Left ventricle myocardium inferior (tissue), 1 donor: ENCODE data around the gene SYTL3. TPM values are rescaled to one million over a fixed set of nuclear protein-coding genes. Genes with fewer than 3 reads are reported as not detected.

Experiments used
- DNase-seq: peaks from one replicate; pipeline ENCODE4 v3.0.0-alpha.2; 2020
- H3K27ac ChIP-seq: fragments of 200-600 bp; replicated peaks from 2 replicates; pipeline ENCODE4 v1.8.0; 2021
- H3K27me3 ChIP-seq: fragments of 200-600 bp; 2 replicates; pipeline ENCODE4 v1.8.0; 2021; ENCODE audit warnings: low read depth
- H3K36me3 ChIP-seq: fragments of 200-600 bp; 2 replicates; pipeline ENCODE4 v1.8.0; 2021
- H3K4me1 ChIP-seq: fragments of 200-600 bp; 2 replicates; pipeline ENCODE4 v1.8.0; 2021
- H3K4me3 ChIP-seq: fragments of 200-600 bp; 2 replicates; pipeline ENCODE4 v1.8.0; 2021; ENCODE audit warnings: mild to moderate bottlenecking, moderate library complexity
- H3K9me3 ChIP-seq: fragments of 200-600 bp; replicated peaks from 2 replicates; pipeline ENCODE4 v1.8.0; 2021
- CTCF ChIP-seq: fragments of 200-600 bp; IDR thresholded peaks from 2 replicates; pipeline ENCODE4 v1.8.0; 2021; ENCODE audit warnings: antibody characterized with exemption, mild to moderate bottlenecking, borderline replicate concordance
- intact Hi-C: fragments of 100-400 bp; cut with micrococcal nuclease; formaldehyde crosslinking; loops from one replicate; pipeline ENCODE4 v1.11.0; 2022
- total RNA-seq: library from RNA; stranded (reverse); fragmentation: NEBNext Ultra II Directional; extraction: Animal tissue kit (Norgen Biotek cat#: 25700); gene quantifications from one replicate; pipeline ENCODE4 v1.2.1, GENCODE V29; 2021
- donor health status: DM: no; HTN: yes; CAD: no; lungs with severe emphysema.

Gene SYTL3
- total RNA-seq, 1 donor from 2014 or later, result 11.2 TPM

DNA sequence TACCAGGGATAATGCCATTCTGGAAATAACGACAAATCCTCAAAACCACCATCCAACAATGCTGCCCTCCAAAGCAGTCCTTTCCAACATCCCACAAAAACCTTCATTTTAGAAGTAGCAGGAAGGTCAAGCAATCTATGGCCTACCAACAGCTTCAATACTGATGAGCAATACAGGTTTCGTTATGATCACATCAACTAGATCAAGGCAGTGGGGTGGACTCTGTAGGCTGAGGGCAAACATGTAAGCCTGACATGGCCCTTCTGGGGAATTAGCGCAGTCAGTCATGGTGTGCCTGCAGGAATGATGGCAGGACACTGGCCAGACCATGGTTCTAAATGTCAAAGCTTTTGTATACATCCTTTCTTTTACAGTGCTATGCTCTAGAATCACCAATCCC lies 127.7 kb downstream of the SYTL3 start:
- Histone ChIP-seq H3K27me3 (no peaks in the 10 kb centered on the region), H3K4me3 (no peak overlapping the region), H3K9me3 (no peaks in the 10 kb centered on the region), H3K27ac (no peak overlapping the region), H3K36me3 (peaks cover 93% of the 10 kb centered on the region), H3K4me1 (peaks cover 46% of the 10 kb centered on the region)
- DNase-seq, result no peak
- no peak for TF ChIP-seq CTCF
- intact Hi-C loops, result no loop called here

DNA sequence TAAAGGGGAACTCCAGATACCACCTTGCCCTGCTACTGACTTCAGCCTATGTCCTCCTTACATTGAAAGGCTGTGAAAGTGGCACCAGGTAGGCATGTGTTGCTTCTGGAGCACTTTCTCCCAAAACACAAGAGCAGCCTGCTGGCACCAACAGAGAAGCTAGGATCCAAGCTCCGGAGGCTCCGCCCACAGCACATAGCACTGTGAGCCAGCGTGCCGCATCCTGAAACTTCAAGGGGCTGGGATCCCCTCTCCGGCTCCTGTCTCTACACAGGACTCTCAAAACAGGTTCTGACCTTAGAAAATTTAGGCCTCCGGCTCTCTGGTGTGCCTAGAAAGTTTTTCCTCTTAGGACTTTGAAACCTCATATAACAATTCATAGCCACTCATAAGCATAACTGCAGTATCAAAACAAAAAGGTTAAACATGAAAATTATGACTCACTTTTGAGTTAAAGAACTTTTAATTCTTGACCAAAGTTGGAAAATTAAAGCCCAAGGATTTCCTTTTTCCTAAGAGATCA lies 128.2 kb downstream of the SYTL3 start:
- H3K9me3 ChIP-seq, result no peaks in the 10 kb centered on the region
- peaks cover 44% of the 10 kb centered on the region for H3K4me1 ChIP-seq
- H3K36me3 ChIP-seq, result peaks cover 95% of the 10 kb centered on the region
- DNase-seq, result no peak
- H3K27ac ChIP-seq, result no peak overlapping the region
- no peak for TF ChIP-seq CTCF
- no peaks in the 10 kb centered on the region for H3K27me3 ChIP-seq
- intact Hi-C loops, result no loop called here
- no peak overlapping the region for H3K4me3 ChIP-seq

DNA sequence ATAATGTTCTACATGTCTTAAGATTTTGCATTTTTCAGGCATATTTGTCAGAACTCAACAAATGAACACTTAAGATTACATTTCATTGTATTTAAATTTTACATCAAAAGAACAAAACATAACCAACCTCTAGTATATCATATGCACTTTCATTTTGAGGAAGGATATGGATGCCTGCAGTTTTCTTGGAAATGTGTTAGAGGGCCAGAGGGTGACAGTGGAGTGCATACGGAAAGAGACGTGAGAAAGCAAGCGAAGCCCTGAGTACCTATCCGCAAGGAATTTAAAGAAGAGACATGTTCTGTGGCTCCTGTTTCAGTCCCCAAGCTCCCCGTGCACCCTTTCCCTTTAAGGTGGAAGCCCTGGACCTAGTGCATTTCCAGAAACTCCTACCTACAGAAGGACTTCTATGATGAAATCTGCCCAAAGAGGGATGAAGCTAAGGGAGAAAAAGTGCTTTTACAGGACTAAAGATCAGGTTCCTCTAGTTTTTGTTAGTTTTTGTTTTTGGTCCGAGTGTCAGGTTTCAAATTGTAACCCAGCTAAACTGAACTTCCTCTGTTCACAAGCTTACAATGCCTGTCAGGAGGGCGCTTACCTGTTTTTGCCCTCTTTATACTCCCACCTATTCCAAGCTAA lies 130.5 kb downstream of the SYTL3 start:
- peaks cover 98% of the 10 kb centered on the region for H3K36me3 ChIP-seq
- DNase-seq, result no peak
- intact Hi-C loops, result no loop called here
- H3K27ac ChIP-seq, result no peak overlapping the region
- no peaks in the 10 kb centered on the region for H3K9me3 ChIP-seq
- no peak overlapping the region for H3K4me3 ChIP-seq
- no peak for TF ChIP-seq CTCF
- H3K27me3 ChIP-seq, result no peaks in the 10 kb centered on the region
- peaks cover 38% of the 10 kb centered on the region for H3K4me1 ChIP-seq

DNA sequence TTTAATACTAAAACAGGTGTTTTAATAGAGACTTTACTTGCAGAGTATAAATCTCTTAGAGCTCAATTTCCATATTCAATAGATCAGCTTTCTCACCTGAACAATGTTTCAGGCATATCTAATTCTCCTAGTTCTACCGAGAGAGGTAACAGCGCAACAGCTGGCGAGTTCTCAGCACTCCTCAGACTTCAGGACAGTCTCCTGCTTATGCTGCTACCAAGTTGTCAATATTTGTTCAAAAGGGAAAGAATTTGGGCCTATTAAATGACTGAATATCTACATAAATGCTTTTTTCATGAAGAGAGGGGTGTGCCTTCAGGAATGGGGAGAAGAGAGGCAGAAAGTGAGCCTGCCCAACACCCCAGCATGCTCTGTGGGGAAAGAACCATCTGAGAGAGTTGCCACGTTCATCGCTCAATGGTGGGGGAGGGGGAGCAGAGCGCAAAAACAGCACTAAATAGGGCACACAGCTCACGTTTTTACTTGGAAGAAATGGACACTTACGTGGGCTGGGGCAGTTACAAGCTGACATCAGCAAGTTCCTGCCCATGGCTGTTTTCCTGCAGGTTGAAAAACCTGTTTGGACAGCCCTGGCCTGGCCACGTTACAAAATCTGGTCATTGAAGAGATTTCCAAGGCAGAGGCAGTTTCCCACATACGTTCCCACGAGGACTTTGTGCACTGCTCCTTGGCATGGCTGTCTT lies 131.3 kb downstream of the SYTL3 start:
- H3K9me3 ChIP-seq, result no peaks in the 10 kb centered on the region
- H3K27me3 ChIP-seq, result no peaks in the 10 kb centered on the region
- H3K4me1 ChIP-seq, result peaks cover 38% of the 10 kb centered on the region
- H3K36me3 ChIP-seq, result peaks cover 97% of the 10 kb centered on the region
- intact Hi-C loops, result no loop called here
- H3K27ac ChIP-seq, result no peak overlapping the region
- no peak for DNase-seq
- no peak overlapping the region for H3K4me3 ChIP-seq
- no peak for TF ChIP-seq CTCF

GRCh38 chr6:158781692-158782373 lies 132.0 kb downstream of the SYTL3 start:
- H3K36me3 ChIP-seq, result peaks cover 97% of the 10 kb centered on the region
- H3K9me3 ChIP-seq, result no peaks in the 10 kb centered on the region
- intact Hi-C loops, result no loop called here

More at GRCh38 chr6:158781692-158782373, 132.0 kb downstream of the SYTL3 start:
- Histone ChIP-seq H3K27ac (no peak overlapping the region), H3K4me3 (no peak overlapping the region), H3K27me3 (no peaks in the 10 kb centered on the region), H3K4me1 (peaks cover 38% of the 10 kb centered on the region)
- no peak for TF ChIP-seq CTCF
- DNase-seq, result no peak
